Mucosa of gallbladder (tissue), 1 donor: Measurements from ENCODE around the gene GJD2. TPM values are rescaled to one million over a fixed set of nuclear protein-coding genes. Genes with fewer than 3 reads are reported as not detected.

Experiments
- DNase-seq: peaks from one replicate; pipeline ENCODE4 v3.0.0-alpha.2; 2020; ENCODE audit warnings: low spot score
- total RNA-seq: library from RNA; stranded (reverse); gene quantifications from one replicate; pipeline ENCODE4 v1.2.1, GENCODE V29; 2021
- donor health status: DM: no; HTN: no; CAD: no.

Gene GJD2
- total RNA-seq, 1 donor from 2014 or later, result 0.20 TPM

GRCh38 chr15:34724481-34724880, 30.3 kb downstream of the GJD2 start:
- no peak for DNase-seq

GRCh38 chr15:34722439-34722836, 32.4 kb downstream of the GJD2 start:
- DNase-seq, result no peak

- peak; percentile 15 for DNase-seq
Observed at GRCh38 chr15:34721802-34722438, 32.9 kb downstream of the GJD2 start.

- DNase-seq, result no peak
Observed at GRCh38 chr15:34721157-34721801, 33.5 kb downstream of the GJD2 start.

- DNase-seq, result no peak
Observed at GRCh38 chr15:34719695-34720094, 35.1 kb downstream of the GJD2 start.

GRCh38 chr15:34718681-34719665, 35.8 kb downstream of the GJD2 start:
- DNase-seq, result no peak

- DNase-seq, result no peak
Observed at GRCh38 chr15:34717729-34718128, 37.1 kb downstream of the GJD2 start.

- no peak for DNase-seq
Observed at GRCh38 chr15:34716111-34716510, 38.7 kb downstream of the GJD2 start.

GRCh38 chr15:34714476-34715121, 40.2 kb downstream of the GJD2 start:
- no peak for DNase-seq

GRCh38 chr15:34713635-34714034, 41.2 kb downstream of the GJD2 start:
- no peak for DNase-seq

- DNase-seq, result no peak
Observed at GRCh38 chr15:34709866-34710265, 44.9 kb downstream of the GJD2 start.

GRCh38 chr15:34708422-34708821, 46.4 kb downstream of the GJD2 start:
- no peak for DNase-seq

GRCh38 chr15:34701536-34701935, 53.3 kb downstream of the GJD2 start:
- no peak for DNase-seq

Other genes with a start within 250 kb of the GJD2 start
- 47.2 TPM for gene GOLGA8B, start 171.3 kb downstream of the GJD2 start, total RNA-seq
- 40.5 TPM for gene ACTC1, start 40.6 kb upstream of the GJD2 start, total RNA-seq
- gene AQR, start 214.7 kb upstream of the GJD2 start, total RNA-seq, result 20.8 TPM
- 26.0 TPM for gene ZNF770, start 233.3 kb upstream of the GJD2 start, total RNA-seq